Measurements from ENCODE around the gene MYDGF. TPM values are rescaled to one million over a fixed set of nuclear protein-coding genes. Genes with fewer than 3 reads are reported as not detected.
"Not testable (repeated sequence)": the region's sequence is repeated elsewhere in the genome, so short reads cannot be mapped to it uniquely, and the experiment has no call there.

MYDGF gene
- total RNA-seq, 1 donor from 2014 or later, result 94.2 TPM

GRCh38 chr19:4715529-4716221 is 45.5 kb upstream of the MYDGF start:
- Histone ChIP-seq H3K36me3 (peaks cover 81% of the 10 kb centered on the region), H3K27me3 (no peaks in the 10 kb centered on the region), H3K9me3 (no peaks in the 10 kb centered on the region), H3K4me1 (peaks cover 41% of the 10 kb centered on the region), H3K4me3 (no peak overlapping the region), H3K27ac (peak overlapping the region; percentile 47)
- peak; percentile 85 for DNase-seq
- TF ChIP-seq CTCF (IDR thresholded peaks at IDR 0.05), result no peak
- intact Hi-C loops (cut with DNase I), result no loop called here
- peak; percentile 71 for ATAC-seq

- H3K4me3 ChIP-seq; H3K9me3 ChIP-seq; DNase-seq; ATAC-seq; H3K27me3 ChIP-seq; intact Hi-C loops (cut with DNase I): not testable (repeated sequence)
- Histone ChIP-seq H3K4me1 (peaks cover 44% of the 10 kb centered on the region), H3K27ac (peak overlapping the region; percentile 47), H3K36me3 (peaks cover 82% of the 10 kb centered on the region)
Measured at GRCh38 chr19:4715178-4715528, 45.0 kb upstream of the MYDGF start.

GRCh38 chr19:4714016-4714415 is 43.9 kb upstream of the MYDGF start:
- Histone ChIP-seq H3K4me1 (peaks cover 55% of the 10 kb centered on the region), H3K4me3 (no peak overlapping the region), H3K27ac (peak overlapping the region; percentile 14), H3K9me3 (no peaks in the 10 kb centered on the region), H3K27me3 (no peaks in the 10 kb centered on the region), H3K36me3 (peaks cover 79% of the 10 kb centered on the region)
- ATAC-seq, result no peak
- TF ChIP-seq CTCF (IDR thresholded peaks at IDR 0.05), result no peak
- intact Hi-C loops (cut with DNase I), result no loop called here
- DNase-seq, result no peak

- Histone ChIP-seq H3K27me3 (no peaks in the 10 kb centered on the region), H3K36me3 (peaks cover 79% of the 10 kb centered on the region), H3K4me1 (peaks cover 51% of the 10 kb centered on the region), H3K9me3 (no peaks in the 10 kb centered on the region), H3K27ac (peak overlapping the region; percentile 60), H3K4me3 (no peak overlapping the region)
- ATAC-seq (peak; percentile 56), DNase-seq (peak; percentile 76)
- intact Hi-C loops (cut with DNase I), result no loop called here
- TF ChIP-seq CTCF (IDR thresholded peaks at IDR 0.05), result no peak
Measured at GRCh38 chr19:4713384-4713951, 43.3 kb upstream of the MYDGF start.

GRCh38 chr19:4712771-4713170 is 42.6 kb upstream of the MYDGF start:
- H3K27ac ChIP-seq, result peak overlapping the region; percentile 60
- H3K4me3 ChIP-seq, result no peak overlapping the region
- DNase-seq, result no peak
- H3K36me3 ChIP-seq, result peaks cover 73% of the 10 kb centered on the region
- ATAC-seq, result no peak
- intact Hi-C loops (cut with DNase I), result no loop called here
- H3K27me3 ChIP-seq, result no peaks in the 10 kb centered on the region
- H3K4me1 ChIP-seq, result peaks cover 45% of the 10 kb centered on the region
- no peaks in the 10 kb centered on the region for H3K9me3 ChIP-seq
- no peak for TF ChIP-seq CTCF (IDR thresholded peaks at IDR 0.05)

GRCh38 chr19:4711211-4711610 is 41.1 kb upstream of the MYDGF start:
- Histone ChIP-seq H3K9me3 (no peaks in the 10 kb centered on the region), H3K4me1 (peaks cover 36% of the 10 kb centered on the region), H3K27me3 (no peaks in the 10 kb centered on the region), H3K27ac (no peak overlapping the region), H3K4me3 (no peak overlapping the region), H3K36me3 (peaks cover 71% of the 10 kb centered on the region)
- DNase-seq (no peak), ATAC-seq (no peak)
- no peak for TF ChIP-seq CTCF (IDR thresholded peaks at IDR 0.05)
- intact Hi-C loops (cut with DNase I), result no loop called here
